Heart right ventricle (tissue), 16 donors: ENCODE data around the gene NHSL2. TPM values are rescaled to one million over a fixed set of nuclear protein-coding genes. Genes with fewer than 3 reads are reported as not detected.

Experiments
- ATAC-seq, 8 donors: fragments of 200-7000 bp; cut with Tn5 transposase; one replicate each; pipeline ENCODE4 v1.9.1; 2020; ENCODE audit warnings: mild to moderate bottlenecking in 8 of 8, moderate library complexity in 8 of 8, moderate number of reproducible peaks in 1 of 8
- DNase-seq, 2 donors: peaks; one replicate each; pipeline ENCODE4 v3.0.0-alpha.2; 2020
- H3K27ac ChIP-seq, 10 donors: fragments of 200-600 bp; sonication (generic) in 2 of 10; one replicate each; pipeline versions ENCODE4 v1.5.0 to v1.8.0; 2020 to 2022; ENCODE audit warnings: mild to moderate bottlenecking in 3 of 10
- H3K27me3 ChIP-seq, 7 donors: fragments of 200-600 bp; one replicate each; pipeline ENCODE4 v1.8.0; 2021 to 2022; ENCODE audit warnings: mild to moderate bottlenecking in 2 of 7
- H3K36me3 ChIP-seq, 9 donors: fragments of 200-600 bp; sonication (generic) in 1 of 9; one replicate each; pipeline versions ENCODE4 v1.5.0 to v1.8.0; 2020 to 2022; ENCODE audit warnings: mild to moderate bottlenecking in 2 of 9
- H3K4me1 ChIP-seq, 9 donors: fragments of 200-600 bp; sonication (generic) in 1 of 9; one replicate each; pipeline versions ENCODE4 v1.5.0 to v1.8.0; 2020 to 2022; ENCODE audit warnings: mild to moderate bottlenecking in 4 of 9
- H3K4me3 ChIP-seq, 10 donors: fragments of 200-600 bp; sonication (generic) in 2 of 10; one replicate each; pipeline versions ENCODE4 v1.5.0 to v1.8.0; 2020 to 2022; ENCODE audit warnings: mild to moderate bottlenecking in 7 of 10, moderate library complexity in 2 of 10
- H3K9me3 ChIP-seq, 11 donors: fragments of 200-600 bp in 10 of 11; sonication (generic) in 2 of 11; one replicate each; pipeline versions ENCODE4 v1.5.0 to v1.8.0; 2013 to 2022; ENCODE audit warnings: mild to moderate bottlenecking in 2 of 11, control low read depth in 1 of 11, moderate library complexity in 1 of 11
- WGBS, 2 donors: extraction: QIAGEN DNeasy Blood & Tissue Kit; methylation state at CpG; one replicate each; pipeline ENCODE4 v1.1.7; 2013; ENCODE audit warnings: inconsistent platforms in 1 of 2; 5-methylcytosine and 5-hydroxymethylcytosine counted together
- intact Hi-C, 10 donors: fragments of 100-400 bp; cut with DNase I; formaldehyde crosslinking; loops; one replicate each; pipeline versions ENCODE4 v1.11.1 to v1.14.2; 2022
- polyA plus RNA-seq, 2 donors: library from polyadenylated mRNA; stranded (reverse); fragments of 200-250 nt; gene quantifications; one replicate each; pipeline ENCODE4 v1.2.3, GENCODE V29; 2013
- total RNA-seq, 10 donors: library from RNA; stranded (reverse); fragmentation: NEBNext Ultra II Directional in 3 of 10; extraction: Animal tissue kit (Norgen Biotek cat#: 25700) in 3 of 10; gene quantifications; one replicate each; pipeline versions ENCODE4 v1.2.1 to v1.2.4, GENCODE V29; 2021 to 2023
- TF ChIP-seq, protein P1 (sequence below), 9 donors: fragments of 200-600 bp; sonication (generic) in 2 of 9; IDR thresholded peaks; one replicate each; pipeline versions ENCODE4 v1.5.0 to v1.8.0; 2021 to 2022; ENCODE audit warnings: antibody characterized with exemption in 9 of 9, mild to moderate bottlenecking in 5 of 9, moderate library complexity in 1 of 9
- donor health status: Arrhythmogenic right ventricular cardiomyopathy.
- donor health status: ischemic (EF 13 %, LVEDD 7.1; RV severe dilation, severe dysfunction).
- donor health status: healthy with polysubstance abuse.
- donor health status: DM: no; HTN: yes; CAD: no.
- donor health status: DM: no; HTN: no; CAD: no.
- donor health status: ischemic (EF 25% LVEDD 6.9; RV normal size, moderate dysfunction).
- donor health status: ischemic (EF 25% LVEDD 5.7; RV mildly dilated, moderate dysfunction).
- donor health status: healthy.
- donor health status: DM: yes; HTN: yes; CAD: no.
- donor health status: Ischemic cardiomyopathy.
- donor health status: ischemic (EF 35%, LVEDD 5.7; RV mildly dilated, moderate dysfunction).
- donor health status: nonischemic (EF 11% LVEDD 7.7; RV severe dilation, severe dysfunction).
- donor health status: DM: yes; HTN: yes; CAD: no.
- donor health status: PGD.
- donor health status: ischemic (EF 29% LVEDD 5.4; RV normal size, mild dysfunction).
- donor health status: nonischemic (EF 23%, LVEDD 6.1; RV moderate dilation, normal function).

NHSL2 gene
- total and polyA plus RNA-seq, 12 donors = 0.86 to 8.4 (median 6.2) TPM

- no peak for ATAC-seq
- Histone ChIP-seq H3K27me3 (peaks cover 0 to 51% (median 0%) of the 10 kb centered on the region in 7 donors), H3K9me3 (no peaks in the 10 kb centered on the region), H3K4me1 (no peaks in the 10 kb centered on the region), H3K4me3 (no peak overlapping the region), H3K36me3 (peaks cover 0 to 37% (median 0%) of the 10 kb centered on the region in 9 donors), H3K27ac (no peak overlapping the region)
- WGBS, 2 donors = 85 to 96% methylated on average over 4 of the region's 4 CpGs
- intact Hi-C loops = no loop called here
- no peak for DNase-seq
- TF ChIP-seq, protein P1, sequence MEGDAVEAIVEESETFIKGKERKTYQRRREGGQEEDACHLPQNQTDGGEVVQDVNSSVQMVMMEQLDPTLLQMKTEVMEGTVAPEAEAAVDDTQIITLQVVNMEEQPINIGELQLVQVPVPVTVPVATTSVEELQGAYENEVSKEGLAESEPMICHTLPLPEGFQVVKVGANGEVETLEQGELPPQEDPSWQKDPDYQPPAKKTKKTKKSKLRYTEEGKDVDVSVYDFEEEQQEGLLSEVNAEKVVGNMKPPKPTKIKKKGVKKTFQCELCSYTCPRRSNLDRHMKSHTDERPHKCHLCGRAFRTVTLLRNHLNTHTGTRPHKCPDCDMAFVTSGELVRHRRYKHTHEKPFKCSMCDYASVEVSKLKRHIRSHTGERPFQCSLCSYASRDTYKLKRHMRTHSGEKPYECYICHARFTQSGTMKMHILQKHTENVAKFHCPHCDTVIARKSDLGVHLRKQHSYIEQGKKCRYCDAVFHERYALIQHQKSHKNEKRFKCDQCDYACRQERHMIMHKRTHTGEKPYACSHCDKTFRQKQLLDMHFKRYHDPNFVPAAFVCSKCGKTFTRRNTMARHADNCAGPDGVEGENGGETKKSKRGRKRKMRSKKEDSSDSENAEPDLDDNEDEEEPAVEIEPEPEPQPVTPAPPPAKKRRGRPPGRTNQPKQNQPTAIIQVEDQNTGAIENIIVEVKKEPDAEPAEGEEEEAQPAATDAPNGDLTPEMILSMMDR (IDR thresholded peaks at IDR 0.05) = no peak
Observed at GRCh38 chrX:72141372-72142004, 230.8 kb downstream of the NHSL2 start.

GRCh38 chrX:72142094-72142793 lies 231.6 kb downstream of the NHSL2 start:
- ATAC-seq (no peak), DNase-seq (no peak)
- TF ChIP-seq, protein P1 (IDR thresholded peaks at IDR 0.05) = no peak
- Histone ChIP-seq H3K9me3 (no peaks in the 10 kb centered on the region), H3K36me3 (peaks cover 0 to 37% (median 0%) of the 10 kb centered on the region in 9 donors), H3K4me3 (no peak overlapping the region), H3K27me3 (peaks cover 0 to 59% (median 0%) of the 10 kb centered on the region in 7 donors), H3K27ac (no peak overlapping the region), H3K4me1 (no peaks in the 10 kb centered on the region)
- intact Hi-C loops = no loop called here
- 56 to 71% methylated on average over 8 of the region's 8 CpGs for WGBS, 2 donors

GRCh38 chrX:72142794-72143608 lies 232.4 kb downstream of the NHSL2 start:
- Histone ChIP-seq H3K27me3 (peaks cover 0 to 62% (median 0%) of the 10 kb centered on the region in 7 donors), H3K27ac (no peak overlapping the region), H3K4me1 (no peaks in the 10 kb centered on the region), H3K9me3 (no peaks in the 10 kb centered on the region), H3K4me3 (no peak overlapping the region), H3K36me3 (peaks cover 0 to 37% (median 0%) of the 10 kb centered on the region in 9 donors)
- TF ChIP-seq, protein P1 (IDR thresholded peaks at IDR 0.05) = no peak
- ATAC-seq (no peak), DNase-seq (no peak)
- 79 to 81% methylated on average over 11 of the region's 11 CpGs for WGBS, 2 donors
- intact Hi-C loops = no loop called here

DNA sequence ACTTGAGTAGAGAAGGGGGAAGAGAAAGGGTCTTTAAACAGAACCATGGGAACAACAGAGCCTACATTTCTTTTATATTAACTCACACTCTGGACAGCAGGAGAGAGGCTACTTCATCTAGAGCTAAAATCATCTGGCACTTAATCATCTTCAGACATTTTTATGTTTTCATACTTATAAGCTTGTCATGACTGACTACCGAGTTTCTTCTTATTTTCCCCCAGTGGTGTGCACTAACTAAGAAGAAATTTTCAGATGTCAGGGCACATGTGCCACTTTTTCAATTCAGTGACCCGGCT lies 232.9 kb downstream of the NHSL2 start:
- H3K27me3 ChIP-seq = peaks cover 0 to 61% (median 0%) of the 10 kb centered on the region in 7 donors
- no peak for DNase-seq
- no peak for ATAC-seq
- H3K4me3 ChIP-seq = no peak overlapping the region
- TF ChIP-seq, protein P1 (IDR thresholded peaks at IDR 0.05) = no peak
- whole genome bisulfite sequencing, 2 donors = 79 to 87% methylated on average over 2 of the region's 2 CpGs
- H3K36me3 ChIP-seq = peaks cover 0 to 32% (median 0%) of the 10 kb centered on the region in 9 donors
- no peak overlapping the region for H3K27ac ChIP-seq
- intact Hi-C loops = no loop called here
- no peaks in the 10 kb centered on the region for H3K9me3 ChIP-seq
- no peaks in the 10 kb centered on the region for H3K4me1 ChIP-seq
